T-cell (primary cell): Measurements from ENCODE around the gene UBE2I. TPM values are rescaled to one million over a fixed set of nuclear protein-coding genes. Genes with fewer than 3 reads are reported as not detected.

Experiments used
- ATAC-seq, 4 experiments: fragments of 200-7000 bp in 3 of 4; fragments of 150-1000 bp in 1 of 4; cut with Tn5 transposase; replicated peaks in 1 of 4; 1 replicate in 3 of 4; 2 replicates in 1 of 4; pipeline ENCODE4 v1.10.0; 2021; ENCODE audit warnings: moderate library complexity in 3 of 4, mild to moderate bottlenecking in 2 of 4, moderate number of reproducible peaks in 1 of 4
- CTCF ChIA-PET, 2 donors: fragments of 300-600 bp; sonication (Branson Sonifier 250); formaldehyde crosslinking; loops; one replicate each; lab custom pipeline; 2022; ENCODE audit warnings: antibody characterized with exemption in 2 of 2; lab: Charles Lee
- POLR2A ChIA-PET, 2 donors: fragments of 300-600 bp; sonication (Branson Sonifier 250); formaldehyde crosslinking; loops; one replicate each; lab custom pipeline; 2022; ENCODE audit warnings: antibody characterized with exemption in 2 of 2; lab: Charles Lee
- DNase-seq, 35 experiments: peaks; one replicate each; pipeline versions ENCODE4 v3.0.0 to v3.0.0-alpha.2; 2013 to 2023
- H3K27ac ChIP-seq: one replicate; pipeline ENCODE4 v1.5.1; 2013; ENCODE audit warnings: low read length
- H3K27me3 ChIP-seq, 2 experiments: replicated peaks in 1 of 2; 1 replicate in 1 of 2; 2 replicates in 1 of 2; pipeline versions ENCODE4 v1.6.1 to v1.7.0; 2013; ENCODE audit warnings: low read length in 1 of 2, mixed read lengths in 1 of 2; ENCODE audit not compliant: control insufficient read depth in 2 of 2, insufficient read depth in 2 of 2; ENCODE audit errors: extremely low read depth in 1 of 2
- H3K36me3 ChIP-seq, 2 donors: 1 replicate in 1 of 2; 2 replicates in 1 of 2; pipeline versions ENCODE4 v1.6.1 to v1.7.0; 2013; ENCODE audit warnings: low read length in 1 of 2; ENCODE audit not compliant: control insufficient read depth in 2 of 2, insufficient read depth in 1 of 2; ENCODE audit errors: extremely low read depth in 1 of 2
- H3K4me1 ChIP-seq, 2 experiments: 1 replicate in 1 of 2; 2 replicates in 1 of 2; pipeline versions ENCODE4 v1.6.1 to v1.7.0; 2013; ENCODE audit warnings: low read length in 2 of 2, mixed read lengths in 1 of 2; ENCODE audit not compliant: insufficient read depth in 2 of 2, control insufficient read depth in 1 of 2; ENCODE audit errors: extremely low read depth in 1 of 2
- H3K4me3 ChIP-seq, 2 donors: 1 replicate in 1 of 2; 2 replicates in 1 of 2; pipeline versions ENCODE4 v1.5.1 to v1.7.0; 2013; ENCODE audit warnings: mild to moderate bottlenecking in 2 of 2, low read length in 1 of 2, moderate library complexity in 1 of 2; ENCODE audit not compliant: control insufficient read depth in 1 of 2; ENCODE audit errors: extremely low read depth in 1 of 2
- H3K9me3 ChIP-seq: 2 replicates; pipeline ENCODE4 v1.7.0; 2013
- H3K27ac Mint-ChIP-seq, 2 donors: one replicate each; pipeline ENCODE4 v1.8.0; 2020 to 2021; ENCODE audit warnings: mild to moderate bottlenecking in 2 of 2, mixed read lengths in 2 of 2
- H3K27me3 Mint-ChIP-seq, 2 donors: one replicate each; pipeline ENCODE4 v1.8.0; 2021 to 2022; ENCODE audit warnings: mixed read lengths in 2 of 2
- H3K36me3 Mint-ChIP-seq: one replicate; pipeline ENCODE4 v1.8.0; 2021; ENCODE audit warnings: mixed read lengths
- H3K4me1 Mint-ChIP-seq, 3 donors: one replicate each; pipeline ENCODE4 v1.8.0; 2020 to 2022; ENCODE audit warnings: mixed read lengths in 3 of 3, mild to moderate bottlenecking in 1 of 3
- H3K4me3 Mint-ChIP-seq, 3 donors: one replicate each; pipeline ENCODE4 v1.8.0; 2020 to 2022; ENCODE audit warnings: mild to moderate bottlenecking in 3 of 3, mixed read lengths in 3 of 3, moderate library complexity in 3 of 3
- H3K9me3 Mint-ChIP-seq, 3 donors: one replicate each; pipeline ENCODE4 v1.8.0; 2020 to 2022; ENCODE audit warnings: mixed read lengths in 3 of 3
- WGBS: methylation state at CpG from one replicate; pipeline ENCODE4 v1.1.5; 2013; ENCODE audit warnings: missing lambda C conversion rate; ENCODE audit not compliant: insufficient coverage; 5-methylcytosine and 5-hydroxymethylcytosine counted together
- total RNA-seq, 35 experiments: library from RNA in 6 of 35; stranded (reverse) in 6 of 35; fragments of 120-200 nt in 1 of 35; gene quantifications; one replicate each; pipeline versions ENCODE4 v1.2.1 to v1.2.4 and lab custom pipeline; 2013 to 2026

The UBE2I gene
- total RNA-seq, 5 donors from 2014 or later (not counting 1 experiment from before 2014, with no cell fraction given), result 173 to 247 (median 190) TPM

DNA sequence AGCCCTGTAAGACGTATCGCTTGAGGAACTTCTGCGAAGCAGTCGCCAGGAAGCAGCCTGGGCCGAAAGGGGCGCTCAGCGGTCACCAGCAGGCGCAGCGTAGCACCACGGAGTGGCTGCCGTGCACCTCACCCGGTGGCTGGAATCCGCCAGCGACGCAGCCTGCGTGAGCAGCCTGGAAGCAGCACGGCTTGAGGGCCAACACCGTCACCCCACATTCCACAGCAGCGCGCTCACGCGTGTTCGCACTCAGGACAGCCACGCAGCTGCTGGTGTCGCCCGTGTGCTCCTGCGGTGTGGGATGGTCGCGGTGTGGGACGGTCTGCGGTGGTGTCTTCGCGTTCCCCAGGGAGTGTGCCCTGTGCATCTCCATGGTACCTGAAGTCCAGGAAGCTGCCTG lies 9.6 kb downstream of the UBE2I start:
- H3K4me3 ChIP-seq, result no peak overlapping the region
- H3K36me3 ChIP-seq, result peaks cover 49 to 85% of the 10 kb centered on the region in 2 donors
- 96% methylated on average over 33 of the region's 33 CpGs for WGBS
- H3K4me1 ChIP-seq, result peaks cover 0 to 7% of the 10 kb centered on the region in 2 experiments
- no peaks in the 10 kb centered on the region for H3K9me3 ChIP-seq
- no peak for ATAC-seq
- ChIA-PET CTCF (no interaction called here), POLR2A (no interaction called here)
- peaks cover 44% of the 10 kb centered on the region for H3K36me3 Mint-ChIP-seq
- H3K27ac Mint-ChIP-seq, result no peak overlapping the region
- no peak for DNase-seq
- no peak overlapping the region for H3K27ac ChIP-seq
- H3K27me3 Mint-ChIP-seq, result no peaks in the 10 kb centered on the region
- peaks cover 0 to 4% of the 10 kb centered on the region in 2 experiments for H3K27me3 ChIP-seq
- H3K9me3 Mint-ChIP-seq, result no peaks in the 10 kb centered on the region
- H3K4me3 Mint-ChIP-seq, result no peak overlapping the region
- H3K4me1 Mint-ChIP-seq, result peaks cover 4 to 13% (median 11%) of the 10 kb centered on the region in 3 donors

DNA sequence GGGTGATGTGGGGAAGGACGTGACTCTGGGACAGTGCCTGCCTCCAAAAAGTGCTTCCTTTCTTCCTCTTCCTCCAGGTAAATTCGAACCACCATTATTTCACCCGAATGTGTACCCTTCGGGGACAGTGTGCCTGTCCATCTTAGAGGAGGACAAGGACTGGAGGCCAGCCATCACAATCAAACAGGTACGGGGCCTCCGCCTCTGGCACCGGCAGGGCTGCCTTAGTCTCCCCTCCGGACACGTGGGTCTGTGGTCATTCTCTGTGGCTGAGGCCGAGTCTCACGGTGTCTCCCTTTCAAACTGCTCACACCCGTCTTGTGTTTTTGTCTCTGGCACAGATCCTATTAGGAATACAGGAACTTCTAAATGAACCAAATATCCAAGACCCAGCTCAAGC lies 10.7 kb downstream of the UBE2I start:
- Mint-ChIP-seq H3K9me3 (no peaks in the 10 kb centered on the region), H3K27me3 (no peaks in the 10 kb centered on the region), H3K4me1 (peaks cover 0 to 4% (median 4%) of the 10 kb centered on the region in 3 donors), H3K4me3 (no peak overlapping the region), H3K36me3 (peaks cover 49% of the 10 kb centered on the region), H3K27ac (no peak overlapping the region)
- DNase-seq, result no peak
- WGBS, result 92% methylated on average over 7 of the region's 12 CpGs
- H3K9me3 ChIP-seq, result no peaks in the 10 kb centered on the region
- H3K4me3 ChIP-seq, result no peak overlapping the region
- ChIA-PET CTCF (no interaction called here), POLR2A (interaction anchor here in 1 of 2 donors (0.6 kb wide), 1 partner anchor 23 kb away, joined by 6 read pairs; no protein-coding TSS in a partner anchor)
- no peak for ATAC-seq
- H3K27ac ChIP-seq, result no peak overlapping the region
- no peaks in the 10 kb centered on the region for H3K4me1 ChIP-seq
- peaks cover 0 to 4% of the 10 kb centered on the region in 2 experiments for H3K27me3 ChIP-seq
- H3K36me3 ChIP-seq, result peaks cover 54 to 84% of the 10 kb centered on the region in 2 donors

DNA sequence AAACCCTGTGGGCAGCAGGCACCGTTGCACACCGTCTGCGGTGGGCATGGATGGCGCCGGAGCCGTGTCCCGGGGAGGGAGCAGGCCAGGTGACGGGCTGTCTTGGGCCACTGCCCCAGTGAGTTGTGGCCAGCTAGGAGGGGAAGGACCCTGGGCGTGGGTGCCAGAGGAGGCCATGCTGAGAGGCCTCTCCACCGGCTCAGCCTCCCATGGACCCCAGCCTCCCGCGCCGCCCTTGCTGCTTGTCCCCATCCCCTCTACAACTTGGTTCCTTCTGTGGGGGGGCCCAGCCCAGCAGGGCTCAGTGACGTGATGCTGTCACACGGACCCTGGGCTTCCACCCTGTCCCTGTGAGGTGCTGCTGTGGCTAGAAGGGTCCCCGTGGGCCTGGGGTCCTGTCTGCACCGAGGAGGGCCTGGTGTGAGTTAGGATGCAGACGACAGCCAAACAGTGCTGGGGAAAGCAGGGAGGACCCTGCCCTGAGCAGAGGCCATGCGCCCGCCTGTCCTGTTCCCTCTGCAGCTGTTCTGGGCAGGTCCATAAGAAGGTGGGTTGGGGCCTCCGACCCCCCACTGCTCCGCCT lies 11.3 kb downstream of the UBE2I start:
- POLR2A ChIA-PET, result no interaction called here
- no peaks in the 10 kb centered on the region for H3K9me3 ChIP-seq
- H3K27me3 Mint-ChIP-seq, result no peaks in the 10 kb centered on the region

DNA sequence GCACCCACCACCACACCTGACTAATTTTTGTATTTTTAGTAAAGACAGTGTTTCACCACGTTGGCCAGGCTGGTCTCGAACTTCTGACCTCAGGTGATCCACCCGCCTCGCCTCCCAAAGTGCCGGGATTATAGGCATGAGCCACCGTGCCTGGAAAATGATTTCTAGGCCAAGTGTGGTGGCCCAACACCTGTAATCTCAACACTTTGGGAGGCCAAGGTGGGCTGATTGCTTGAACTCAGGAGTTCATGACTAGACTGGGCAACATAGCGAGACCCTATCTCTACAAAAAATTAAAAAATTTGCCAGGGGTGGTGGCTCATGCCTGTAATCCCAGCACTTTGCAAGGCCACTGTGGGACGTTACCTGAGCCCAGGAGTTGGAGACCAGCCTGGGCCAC lies 13.0 kb downstream of the UBE2I start:
- H3K9me3 Mint-ChIP-seq, result no peaks in the 10 kb centered on the region
- DNase-seq (no peak), ATAC-seq (no peak)
- no peaks in the 10 kb centered on the region for H3K4me1 Mint-ChIP-seq
- Histone ChIP-seq H3K36me3 (peaks cover 48 to 67% of the 10 kb centered on the region in 2 donors), H3K27me3 (peaks cover 0 to 4% of the 10 kb centered on the region in 2 experiments), H3K27ac (no peak overlapping the region), H3K9me3 (no peaks in the 10 kb centered on the region), H3K4me3 (no peak overlapping the region), H3K4me1 (no peaks in the 10 kb centered on the region)
- ChIA-PET CTCF (no interaction called here), POLR2A (interaction anchor here (0.6 kb wide), 2 partner anchors 9 to 176 kb away, joined by 3 to 5 read pairs; no protein-coding TSS in a partner anchor)
- no peaks in the 10 kb centered on the region for H3K27me3 Mint-ChIP-seq
- H3K27ac Mint-ChIP-seq, result no peak overlapping the region
- no peak overlapping the region for H3K4me3 Mint-ChIP-seq
- H3K36me3 Mint-ChIP-seq, result peaks cover 36% of the 10 kb centered on the region
- WGBS, result 88% methylated on average over 4 of the region's 8 CpGs

More for the DNA sequence above, 11.3 kb downstream of the UBE2I start:
- peaks cover 0 to 4% of the 10 kb centered on the region in 2 experiments for H3K27me3 ChIP-seq
- no peak for DNase-seq
- Mint-ChIP-seq H3K27ac (no peak overlapping the region), H3K4me3 (no peak overlapping the region), H3K36me3 (peaks cover 45% of the 10 kb centered on the region), H3K4me1 (peaks cover 0 to 4% (median 4%) of the 10 kb centered on the region in 3 donors), H3K9me3 (no peaks in the 10 kb centered on the region)
- no peak overlapping the region for H3K4me3 ChIP-seq
- H3K36me3 ChIP-seq, result peaks cover 53 to 81% of the 10 kb centered on the region in 2 donors
- WGBS, result 86% methylated on average over 14 of the region's 22 CpGs
- CTCF ChIA-PET, result no interaction called here
- H3K27ac ChIP-seq, result no peak overlapping the region
- no peaks in the 10 kb centered on the region for H3K4me1 ChIP-seq
- ATAC-seq, result no peak

DNA sequence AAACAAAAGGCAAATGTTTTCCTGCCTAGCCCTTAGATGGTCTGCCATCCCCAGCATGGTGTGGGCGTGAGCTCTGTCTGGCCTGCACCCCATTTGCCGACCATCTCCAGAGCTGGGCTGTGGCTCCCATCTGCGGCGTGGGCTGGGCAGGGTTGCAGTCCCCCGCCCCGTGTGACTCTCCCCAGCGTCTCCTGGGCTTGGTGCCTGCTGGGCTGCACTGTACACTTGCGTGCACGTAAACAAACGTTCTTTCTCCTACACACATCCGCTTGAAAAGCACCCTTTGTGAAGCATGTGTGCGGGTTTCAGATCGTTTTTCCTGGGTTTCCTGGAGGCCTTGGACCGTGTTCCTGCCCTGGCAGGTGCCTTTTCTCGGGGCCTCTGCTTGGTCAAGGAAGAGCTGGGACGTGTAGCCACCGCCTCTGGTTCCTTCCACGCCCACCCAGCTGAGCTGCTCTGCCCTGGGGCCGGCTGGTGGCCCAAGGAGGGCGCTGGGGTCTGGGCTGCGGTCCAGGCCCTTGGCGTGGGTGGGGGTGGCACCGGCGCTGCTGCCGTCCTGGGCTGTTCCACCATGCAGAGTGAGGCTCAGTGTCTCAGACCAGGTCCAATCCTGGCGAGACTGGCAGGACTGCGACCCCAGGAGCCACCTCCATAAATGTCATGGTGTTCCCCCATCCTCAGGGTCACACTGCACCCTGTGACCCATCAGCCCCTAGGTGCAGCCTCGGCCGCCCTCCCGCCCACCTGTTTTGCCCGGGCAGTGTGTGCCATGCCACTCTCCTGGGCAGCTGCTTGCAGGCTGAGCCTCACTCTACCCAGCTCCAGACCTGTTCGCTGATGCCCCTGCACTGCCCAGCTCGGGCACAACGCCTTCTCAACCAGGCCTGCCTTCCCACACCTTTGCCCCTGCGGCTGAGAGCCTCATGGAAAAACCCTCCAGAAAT lies 14.1 kb downstream of the UBE2I start:
- no peaks in the 10 kb centered on the region for H3K4me1 Mint-ChIP-seq
- Histone ChIP-seq H3K4me3 (no peak overlapping the region), H3K4me1 (no peaks in the 10 kb centered on the region), H3K27me3 (peaks cover 0 to 4% of the 10 kb centered on the region in 2 experiments), H3K27ac (no peak overlapping the region), H3K36me3 (peaks cover 46 to 56% of the 10 kb centered on the region in 2 donors), H3K9me3 (no peaks in the 10 kb centered on the region)
- no peak for DNase-seq
- POLR2A ChIA-PET, result no interaction called here
- CTCF ChIA-PET, result no interaction called here
- H3K27me3 Mint-ChIP-seq, result no peaks in the 10 kb centered on the region
- H3K9me3 Mint-ChIP-seq, result no peaks in the 10 kb centered on the region
- WGBS, result 95% methylated on average over 32 of the region's 35 CpGs
- peaks cover 24% of the 10 kb centered on the region for H3K36me3 Mint-ChIP-seq
- H3K4me3 Mint-ChIP-seq, result no peak overlapping the region
- ATAC-seq, result peak in 1 of 4 experiments; percentile 9
- no peak overlapping the region for H3K27ac Mint-ChIP-seq

DNA sequence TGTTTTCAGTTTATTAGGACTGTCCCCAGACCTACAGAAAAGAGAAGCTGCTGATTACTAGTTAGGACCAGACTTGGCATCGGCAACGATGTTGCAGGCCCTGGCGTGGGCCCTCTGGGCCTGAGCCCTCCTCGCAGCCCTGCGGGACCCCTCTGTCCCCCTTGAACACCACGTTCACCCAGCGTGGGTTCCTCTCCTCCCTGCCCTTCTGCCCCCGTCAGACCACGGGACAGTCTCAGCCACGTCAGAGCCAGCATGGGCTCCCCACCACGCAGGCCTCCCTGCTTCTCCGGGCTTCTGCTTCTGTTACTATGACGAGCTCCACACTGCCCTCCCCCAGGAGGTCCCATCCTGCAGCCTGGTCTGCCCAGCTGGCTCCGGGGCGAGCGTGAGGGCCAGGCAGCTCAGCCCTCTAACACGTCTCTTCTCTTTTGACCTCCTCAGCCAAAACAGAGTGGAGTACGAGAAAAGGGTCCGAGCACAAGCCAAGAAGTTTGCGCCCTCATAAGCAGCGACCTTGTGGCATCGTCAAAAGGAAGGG lies 14.9 kb downstream of the UBE2I start:
- Histone ChIP-seq H3K4me1 (no peaks in the 10 kb centered on the region), H3K36me3 (peaks cover 40 to 48% of the 10 kb centered on the region in 2 donors), H3K27ac (no peak overlapping the region), H3K27me3 (peaks cover 0 to 4% of the 10 kb centered on the region in 2 experiments), H3K9me3 (no peaks in the 10 kb centered on the region), H3K4me3 (no peak overlapping the region)
- Mint-ChIP-seq H3K9me3 (no peaks in the 10 kb centered on the region), H3K36me3 (peaks cover 22% of the 10 kb centered on the region), H3K27me3 (no peaks in the 10 kb centered on the region), H3K4me1 (no peaks in the 10 kb centered on the region), H3K4me3 (no peak overlapping the region), H3K27ac (no peak overlapping the region)
- no peak for DNase-seq
- CTCF ChIA-PET, result no interaction called here
- WGBS, result 92% methylated on average over 17 of the region's 22 CpGs
- POLR2A ChIA-PET, result no interaction called here
- no peak for ATAC-seq
